ENCODE results near the gene MOXD1.

DNA sequence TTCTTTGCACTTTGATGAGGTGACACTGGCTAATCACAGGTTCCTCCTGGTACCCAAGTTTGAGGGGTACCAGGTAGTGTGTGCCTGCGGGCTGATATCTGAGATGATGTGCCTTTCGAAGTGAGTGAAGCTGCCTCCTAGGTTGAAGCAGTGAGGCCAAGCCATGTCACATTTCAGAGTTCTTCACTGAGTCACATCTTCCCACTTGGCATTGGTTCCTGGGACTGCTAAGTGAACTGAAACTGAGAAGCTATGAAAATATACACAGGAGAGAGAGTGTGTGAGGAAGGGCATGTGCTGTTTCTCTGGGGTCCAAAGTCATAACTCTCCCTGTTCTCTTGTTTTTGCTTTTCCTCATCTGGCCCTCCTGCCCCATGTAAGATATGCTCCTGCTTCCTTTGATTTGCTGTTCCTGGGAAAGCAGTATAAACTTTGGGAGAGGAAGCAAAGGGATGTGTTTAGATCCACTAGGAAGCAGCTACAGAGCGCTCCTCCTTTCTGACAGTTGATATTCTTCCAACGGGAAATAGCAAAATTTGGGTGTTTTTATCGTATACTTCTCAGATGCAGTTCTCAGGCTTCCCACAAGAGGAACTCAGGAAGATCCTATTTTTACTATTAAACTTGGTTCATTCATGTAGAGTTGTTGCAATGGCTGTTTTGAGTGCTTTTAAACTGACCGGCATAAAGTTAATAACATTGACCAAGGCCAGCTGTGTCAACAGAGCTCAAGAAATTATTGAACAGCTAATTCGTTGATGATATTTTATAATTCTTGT lies 153.7 kb downstream of the MOXD1 start:
- no peak for TF ChIP-seq POLR2A (IDR thresholded peaks at IDR 0.05)
- TF ChIP-seq, protein P1, sequence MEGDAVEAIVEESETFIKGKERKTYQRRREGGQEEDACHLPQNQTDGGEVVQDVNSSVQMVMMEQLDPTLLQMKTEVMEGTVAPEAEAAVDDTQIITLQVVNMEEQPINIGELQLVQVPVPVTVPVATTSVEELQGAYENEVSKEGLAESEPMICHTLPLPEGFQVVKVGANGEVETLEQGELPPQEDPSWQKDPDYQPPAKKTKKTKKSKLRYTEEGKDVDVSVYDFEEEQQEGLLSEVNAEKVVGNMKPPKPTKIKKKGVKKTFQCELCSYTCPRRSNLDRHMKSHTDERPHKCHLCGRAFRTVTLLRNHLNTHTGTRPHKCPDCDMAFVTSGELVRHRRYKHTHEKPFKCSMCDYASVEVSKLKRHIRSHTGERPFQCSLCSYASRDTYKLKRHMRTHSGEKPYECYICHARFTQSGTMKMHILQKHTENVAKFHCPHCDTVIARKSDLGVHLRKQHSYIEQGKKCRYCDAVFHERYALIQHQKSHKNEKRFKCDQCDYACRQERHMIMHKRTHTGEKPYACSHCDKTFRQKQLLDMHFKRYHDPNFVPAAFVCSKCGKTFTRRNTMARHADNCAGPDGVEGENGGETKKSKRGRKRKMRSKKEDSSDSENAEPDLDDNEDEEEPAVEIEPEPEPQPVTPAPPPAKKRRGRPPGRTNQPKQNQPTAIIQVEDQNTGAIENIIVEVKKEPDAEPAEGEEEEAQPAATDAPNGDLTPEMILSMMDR (IDR thresholded peaks at IDR 0.05) = no peak
